ENCODE measurements around the gene CAV1. TPM values are rescaled to one million over a fixed set of nuclear protein-coding genes. Genes with fewer than 3 reads are reported as not detected.

CAV1 gene
- polyA plus RNA-seq, 3 donors: 30.6 to 32.3 (median 32.1) TPM

DNA sequence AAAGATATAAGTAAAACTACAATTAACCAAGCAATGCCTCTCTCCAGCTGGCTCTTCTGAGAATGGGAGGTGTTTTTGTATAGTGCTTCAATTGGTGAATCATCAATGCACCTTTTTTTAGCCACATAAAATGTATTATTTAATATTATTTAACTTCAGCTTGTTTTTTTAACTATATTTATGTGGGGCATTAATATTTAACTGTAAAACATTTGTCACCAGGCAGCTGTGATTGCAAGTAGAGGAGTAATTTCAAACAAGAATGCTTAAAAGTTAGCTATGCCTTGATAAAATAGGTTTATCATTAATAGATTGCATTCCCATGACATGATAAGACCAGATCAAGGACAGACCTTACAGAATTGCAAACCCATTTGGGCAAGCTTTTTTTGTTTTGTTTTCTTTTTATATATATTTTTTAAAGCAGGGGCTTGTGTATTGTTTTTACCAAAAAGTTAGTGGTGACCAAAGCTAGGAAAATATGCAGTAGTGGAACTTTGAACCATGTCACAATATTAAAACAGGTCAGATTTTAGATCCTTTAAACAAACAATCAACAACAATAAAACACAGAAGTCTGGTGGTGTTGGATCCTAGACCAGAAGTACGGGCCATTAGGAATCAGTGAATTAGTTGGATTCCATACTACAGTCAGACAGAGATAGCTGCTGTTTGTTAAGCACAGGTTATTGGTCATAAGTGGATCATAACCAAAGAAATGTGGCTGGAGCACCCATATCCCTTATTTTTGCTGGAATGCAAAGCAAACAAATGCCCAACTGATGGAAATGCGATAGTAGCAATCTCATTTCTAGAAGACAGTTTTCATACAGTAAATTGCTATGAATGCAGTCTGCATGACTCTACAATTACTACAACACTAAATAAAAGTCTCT is 22.4 kb upstream of the CAV1 start:
- DNase-seq (ENCODE audit: low read depth in 3 of 3, low spot score in 2 of 3): no peak

DNA sequence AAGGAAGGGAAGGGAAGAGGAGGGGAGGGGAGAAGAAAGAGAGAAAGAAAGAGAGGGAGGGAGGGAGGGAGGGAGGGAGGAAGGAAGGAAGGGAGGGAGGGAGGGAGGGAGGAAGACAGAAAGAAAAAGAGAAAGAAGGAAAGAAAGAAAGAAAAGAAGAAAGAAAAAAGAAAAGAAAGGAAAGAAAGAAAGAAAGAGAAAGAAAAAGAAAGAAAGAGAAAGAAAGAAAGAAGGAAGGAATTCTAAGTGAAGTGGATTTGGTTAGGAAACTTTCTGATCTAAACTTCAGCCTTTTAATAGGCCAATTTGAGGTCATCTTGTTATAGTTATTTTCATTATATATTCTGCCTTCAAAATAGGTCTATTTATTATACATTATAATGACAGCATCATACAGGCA is 21.0 kb upstream of the CAV1 start:
- no peak for DNase-seq (ENCODE audit: low read depth in 3 of 3, low spot score in 2 of 3)

- DNase-seq (ENCODE audit: low read depth in 3 of 3, low spot score in 2 of 3): no peak
Observed at GRCh38 chr7:116505278-116505677, 19.6 kb upstream of the CAV1 start.

- DNase-seq (ENCODE audit: low read depth in 3 of 3, low spot score in 2 of 3): no peak
Observed at GRCh38 chr7:116505823-116506222, 19.0 kb upstream of the CAV1 start.

DNA sequence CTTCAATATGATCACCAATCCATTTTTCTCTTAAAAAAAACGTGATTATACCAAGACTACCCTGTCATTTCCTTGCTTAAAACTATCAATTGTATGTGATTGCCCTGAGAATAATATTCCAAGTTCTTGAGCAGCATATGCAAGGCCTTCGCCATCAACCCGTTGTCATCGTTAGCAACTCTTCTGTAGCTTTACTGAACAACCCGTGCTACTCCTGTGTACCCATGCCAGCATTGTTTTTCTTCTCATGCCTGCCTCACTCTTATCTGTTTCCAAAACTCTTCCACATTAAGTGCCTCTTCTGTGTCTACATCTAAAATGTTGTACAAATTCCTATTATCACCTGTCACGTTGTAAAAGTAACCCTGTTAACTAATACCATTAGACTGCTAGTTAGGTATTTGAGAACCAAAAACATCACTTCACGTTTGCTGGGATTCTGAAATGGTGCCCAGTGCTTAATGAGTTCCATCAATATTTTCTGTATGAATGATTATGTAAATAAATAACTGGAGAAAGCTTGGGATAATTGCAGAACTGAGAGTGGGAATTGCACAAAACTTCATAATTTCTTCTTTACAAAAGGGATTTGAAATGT is 14.8 kb upstream of the CAV1 start:
- DNase-seq (ENCODE audit: low read depth in 3 of 3, low spot score in 2 of 3): no peak

GRCh38 chr7:116510795-116511194 is 14.0 kb upstream of the CAV1 start:
- DNase-seq (ENCODE audit: low read depth in 3 of 3, low spot score in 2 of 3): no peak

DNA sequence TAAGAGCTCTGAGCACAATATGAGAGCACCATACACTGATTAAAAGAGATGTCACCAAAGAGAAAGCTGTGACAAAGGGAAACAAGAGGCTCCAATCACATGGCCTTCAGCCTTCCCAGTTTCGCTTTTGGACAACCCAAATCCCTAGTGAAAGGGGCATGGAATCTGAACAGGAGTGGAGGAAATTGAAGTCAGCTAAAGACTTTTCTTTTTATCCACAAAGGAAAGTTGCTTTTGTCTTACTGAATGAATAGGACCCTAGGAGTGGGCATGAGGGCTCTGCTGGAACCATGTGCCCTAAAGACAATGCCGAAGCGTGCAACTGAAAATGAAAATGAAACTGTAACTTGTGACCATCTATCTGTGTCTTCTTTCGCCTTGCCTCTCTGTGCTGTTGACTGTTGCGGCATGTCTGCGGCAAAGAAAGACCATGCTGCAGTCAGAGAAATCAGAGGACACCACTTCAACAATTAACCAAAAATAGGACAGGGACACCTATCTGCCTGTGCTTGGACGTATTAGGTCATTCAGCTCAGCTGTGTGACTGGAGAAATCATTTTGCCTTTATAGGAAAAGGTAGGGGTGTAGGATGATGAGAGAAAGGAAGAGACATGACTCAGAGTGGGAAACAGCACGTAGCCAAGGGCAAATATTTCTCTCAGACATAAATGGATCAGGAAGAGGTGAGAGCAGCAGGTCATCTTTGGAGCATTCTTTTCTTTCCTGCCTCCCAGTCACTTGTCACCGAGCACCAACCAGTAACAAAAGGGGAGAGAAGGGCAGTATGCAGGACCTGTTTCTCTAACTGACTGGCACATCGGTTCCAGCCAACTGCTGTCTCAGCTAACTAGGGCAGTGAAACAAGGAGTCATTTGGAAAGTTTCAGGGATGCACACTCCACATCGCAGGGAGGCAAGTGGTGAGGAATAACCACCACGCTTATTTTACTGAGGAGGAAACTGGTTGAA is 13.0 kb upstream of the CAV1 start:
- DNase-seq (ENCODE audit: low read depth in 3 of 3, low spot score in 2 of 3): no peak

- no peak for DNase-seq (ENCODE audit: low read depth in 3 of 3, low spot score in 2 of 3)
Observed at GRCh38 chr7:116512520-116513188, 12.2 kb upstream of the CAV1 start.

GRCh38 chr7:116515584-116515983 is 9.3 kb upstream of the CAV1 start:
- no peak for DNase-seq (ENCODE audit: low read depth in 3 of 3, low spot score in 2 of 3)

GRCh38 chr7:116516324-116516723 is 8.5 kb upstream of the CAV1 start:
- DNase-seq (ENCODE audit: low read depth in 3 of 3, low spot score in 2 of 3): no peak

DNA sequence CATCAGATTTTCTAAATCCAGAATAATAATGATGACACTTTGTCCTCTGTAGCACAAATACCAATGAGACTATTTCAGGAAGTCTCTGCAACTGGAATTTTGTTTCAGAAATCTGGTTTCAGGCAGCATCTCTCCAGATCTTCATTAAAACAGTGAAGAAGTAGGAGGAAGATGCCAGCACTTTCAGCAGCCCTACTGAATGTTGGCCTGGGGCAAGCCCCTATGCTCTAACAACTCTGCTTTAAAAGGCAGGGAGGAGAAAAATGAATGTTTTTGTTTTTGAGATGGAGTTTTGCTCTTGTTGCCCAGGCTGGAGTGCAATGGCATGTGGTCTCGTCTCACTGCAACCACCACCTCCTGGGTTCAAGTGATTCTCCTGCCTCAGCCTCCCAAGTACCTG is 7.2 kb upstream of the CAV1 start:
- DNase-seq (ENCODE audit: low read depth in 3 of 3, low spot score in 2 of 3): no peak

DNA sequence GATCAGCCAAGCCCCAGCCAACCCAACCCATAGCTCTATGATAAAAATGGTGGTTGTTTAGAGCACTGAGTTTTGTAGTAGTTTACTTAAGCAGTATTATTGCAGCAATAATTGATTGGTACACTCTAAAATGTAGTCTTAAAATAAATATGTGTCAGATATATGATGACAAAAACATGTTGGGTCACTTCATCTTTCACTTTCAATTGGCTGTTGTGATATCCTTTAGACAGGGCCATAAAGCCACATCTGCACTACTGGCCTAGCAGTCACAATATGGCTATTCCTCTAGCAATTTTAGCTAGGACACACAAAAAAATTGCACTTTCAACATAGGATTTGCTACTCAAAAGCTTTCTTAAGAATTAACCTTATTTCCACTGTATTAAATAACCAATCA is 5.9 kb upstream of the CAV1 start:
- no peak for DNase-seq (ENCODE audit: low read depth in 3 of 3, low spot score in 2 of 3)

GRCh38 chr7:116521046-116521664 is 3.7 kb upstream of the CAV1 start:
- no peak for DNase-seq (ENCODE audit: low read depth in 3 of 3, low spot score in 2 of 3)

GRCh38 chr7:116522247-116522646 is 2.6 kb upstream of the CAV1 start:
- no peak for DNase-seq (ENCODE audit: low read depth in 3 of 3, low spot score in 2 of 3)

- no peak for DNase-seq (ENCODE audit: low read depth in 3 of 3, low spot score in 2 of 3)
Observed at GRCh38 chr7:116524221-116524608, 621 bp upstream of the CAV1 start.

DNA sequence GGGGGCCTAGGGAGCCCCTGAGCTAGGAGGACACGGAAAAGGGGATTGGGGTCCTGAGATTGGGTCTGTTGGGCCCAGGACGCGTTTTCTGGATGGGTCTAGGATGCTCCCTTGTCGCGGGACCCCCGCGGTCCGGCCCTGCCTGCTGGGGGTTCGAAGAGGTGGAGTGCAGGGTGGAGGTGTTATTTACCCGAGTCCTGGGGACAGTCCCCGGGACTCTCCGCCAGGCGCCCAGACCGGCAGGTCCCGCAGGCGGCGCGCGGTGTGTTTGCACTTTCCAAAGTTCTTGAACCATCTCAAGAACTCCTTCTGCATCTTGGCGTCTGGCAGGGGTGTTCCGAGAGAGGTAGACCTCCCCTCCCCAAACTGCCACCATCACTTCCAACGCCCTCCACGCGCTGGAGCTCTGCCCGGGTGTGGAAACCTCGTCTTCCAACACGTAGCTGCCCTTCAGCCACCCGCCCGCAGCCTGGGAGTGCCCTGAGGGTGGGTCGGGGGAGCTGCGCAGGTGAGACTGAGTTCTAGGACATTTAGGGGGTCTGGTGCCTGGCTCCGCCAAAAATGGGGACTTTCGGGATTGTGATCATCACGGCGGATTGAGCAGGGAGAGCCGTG is 569 bp downstream of the CAV1 start:
- no peak for DNase-seq (ENCODE audit: low read depth in 3 of 3, low spot score in 2 of 3)

GRCh38 chr7:116525913-116526861 is 1.4 kb downstream of the CAV1 start:
- DNase-seq (ENCODE audit: low read depth in 3 of 3, low spot score in 2 of 3): no peak

DNA sequence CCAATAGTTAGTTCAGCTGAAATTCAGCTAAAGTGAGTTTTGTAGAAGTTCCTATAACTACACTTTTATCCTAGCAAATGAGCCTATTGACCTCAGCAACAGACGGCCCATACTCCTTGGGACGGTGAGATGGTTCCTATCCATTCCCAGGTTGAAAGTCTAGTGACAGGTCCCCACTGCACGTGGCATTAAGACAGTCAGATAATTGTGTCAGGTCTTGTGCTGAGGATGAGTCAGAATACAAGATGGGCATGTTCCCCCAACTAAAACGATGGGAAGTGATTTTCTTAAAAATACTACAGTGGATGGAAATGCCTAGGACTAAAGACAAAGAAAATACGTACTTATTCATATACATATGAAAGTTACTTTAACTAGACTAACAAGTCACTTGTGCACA is 2.1 kb downstream of the CAV1 start:
- DNase-seq (ENCODE audit: low read depth in 3 of 3, low spot score in 2 of 3): no peak

DNA sequence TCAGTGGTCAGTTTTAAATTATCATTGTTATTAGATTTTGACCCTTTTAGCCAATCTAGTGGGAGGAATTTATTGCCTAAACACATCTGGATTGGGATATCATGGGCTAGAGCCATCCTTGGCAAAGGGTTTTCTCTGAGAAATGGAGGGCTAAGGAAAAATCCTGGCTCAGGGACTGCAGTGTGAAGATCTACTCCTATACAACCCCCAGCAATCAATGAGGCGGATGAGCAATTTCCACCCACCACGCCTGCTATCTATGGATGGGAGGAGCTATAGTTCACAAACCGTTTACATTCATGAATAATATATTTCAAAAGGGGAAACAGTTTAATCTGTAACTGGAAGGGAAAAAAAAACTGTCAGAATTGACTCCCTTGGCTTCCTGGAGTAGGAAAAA is 2.7 kb downstream of the CAV1 start:
- DNase-seq (ENCODE audit: low read depth in 3 of 3, low spot score in 2 of 3): no peak

All from right renal cortex interstitium (tissue), 3 donors.